GM23248 (cell line): Measurements from ENCODE around the gene ANGEL2. TPM values are rescaled to one million over a fixed set of nuclear protein-coding genes. Genes with fewer than 3 reads are reported as not detected.

Source experiments
- DNase-seq: peaks from one replicate; pipeline ENCODE4 v3.0.0-alpha.2; 2015
- H2AFZ ChIP-seq: fragments of 200-600 bp; sonication (generic); 2 replicates; pipeline ENCODE4 v1.6.1; 2016; ENCODE audit warnings: antibody characterized with exemption
- H3F3A ChIP-seq: fragments of 200-600 bp; sonication (generic); 2 replicates; pipeline ENCODE4 v1.6.1; 2016; ENCODE audit warnings: mild to moderate bottlenecking, antibody characterized with exemption, mixed run types; ENCODE audit not compliant: insufficient read depth
- H3K27ac ChIP-seq: fragments of 200-600 bp; sonication (generic); 2 replicates; pipeline ENCODE4 v1.5.1; 2016; ENCODE audit warnings: mild to moderate bottlenecking
- H3K27me3 ChIP-seq: fragments of 200-600 bp; sonication (generic); replicated peaks from 2 replicates; pipeline ENCODE4 v1.6.1; 2016; ENCODE audit warnings: mild to moderate bottlenecking; ENCODE audit not compliant: insufficient read depth
- H3K36me3 ChIP-seq: fragments of 200-600 bp; sonication (generic); 2 replicates; pipeline ENCODE4 v1.6.1; 2016; ENCODE audit warnings: low read depth, mild to moderate bottlenecking
- H3K4me1 ChIP-seq: fragments of 200-600 bp; sonication (generic); 2 replicates; pipeline ENCODE4 v1.6.1; 2016; ENCODE audit warnings: mild to moderate bottlenecking; ENCODE audit not compliant: insufficient read depth
- H3K4me2 ChIP-seq: fragments of 200-600 bp; sonication (generic); one replicate; pipeline ENCODE4 v1.6.1; 2016; ENCODE audit warnings: mild to moderate bottlenecking; ENCODE audit not compliant: unreplicated experiment
- H3K4me3 ChIP-seq: fragments of 200-600 bp; sonication (generic); 2 replicates; pipeline ENCODE4 v1.5.1; 2016; ENCODE audit warnings: mild to moderate bottlenecking
- H3K79me2 ChIP-seq: fragments of 200-600 bp; sonication (generic); 2 replicates; pipeline ENCODE4 v1.6.1; 2016; ENCODE audit warnings: mild to moderate bottlenecking; ENCODE audit not compliant: insufficient read depth
- H3K9ac ChIP-seq: fragments of 200-600 bp; sonication (generic); 2 replicates; pipeline ENCODE4 v1.6.1; 2016; ENCODE audit warnings: mild to moderate bottlenecking
- H3K9me2 ChIP-seq: fragments of 200-600 bp; sonication (generic); 2 replicates; pipeline ENCODE4 v1.6.1; 2016; ENCODE audit warnings: mixed run types, mild to moderate bottlenecking, moderate library complexity; ENCODE audit not compliant: insufficient read depth
- H3K9me3 ChIP-seq: fragments of 200-600 bp; sonication (generic); one replicate; pipeline ENCODE4 v1.6.1; 2017; ENCODE audit warnings: low read depth
- H4K20me1 ChIP-seq: fragments of 200-600 bp; sonication (generic); 2 replicates; pipeline ENCODE4 v1.6.0; 2016; ENCODE audit not compliant: insufficient read depth
- EZH2 ChIP-seq: fragments of 200-600 bp; sonication (generic); IDR thresholded peaks from 2 replicates; pipeline ENCODE4 v1.6.1; 2018; ENCODE audit warnings: antibody characterized with exemption, mild to moderate bottlenecking; ENCODE audit not compliant: insufficient read depth, poor library complexity, severe bottlenecking
- EZH2phosphoT487 ChIP-seq: fragments of 200-600 bp; sonication (generic); IDR thresholded peaks from 2 replicates; pipeline ENCODE4 v1.6.1; 2018; ENCODE audit warnings: antibody characterized with exemption, moderate library complexity, mild to moderate bottlenecking, low read depth; ENCODE audit not compliant: insufficient read depth
- WGBS, 2 experiments: methylation state at CpG; one replicate each; pipeline ENCODE4 v1.1.6; 2015 to 2017; ENCODE audit warnings: low lambda C conversion rate in 2 of 2, low coverage in 1 of 2; ENCODE audit errors: missing lambda C conversion rate in 2 of 2; 5-methylcytosine and 5-hydroxymethylcytosine counted together
- in situ Hi-C: fragments of 300-500 bp; cut with MboI; formaldehyde crosslinking; loops from 2 replicates; pipeline ENCODE4 v1.15.0; 2020
- polyA plus RNA-seq: library from polyadenylated mRNA; unstranded; fragments of >200 nt; fragmentation: Nextera tagmentation; extraction: Ambion mirVana; gene quantifications from 2 replicates; pipeline ENCODE4 v1.2.1, GENCODE V29; 2016
- total RNA-seq: library from RNA; depleted of rRNA; stranded (reverse); fragments of >200 nt; shearing (Covaris generic); gene quantifications from 2 replicates; pipeline ENCODE4 v1.2.3, GENCODE V29; 2014

The ANGEL2 gene
- total and polyA plus RNA-seq, 2 experiments from 2014 or later, result 19.7 to 28.5 TPM

GRCh38 chr1:213053455-213053854, 37.8 kb upstream of the ANGEL2 start:
- no peaks in the 10 kb centered on the region for H3K9me2 ChIP-seq
- H2AFZ ChIP-seq, result no peak overlapping the region
- H3F3A ChIP-seq, result peaks cover 12% of the 10 kb centered on the region
- TF ChIP-seq EZH2, result no peak
- no peak for TF ChIP-seq EZH2phosphoT487
- peaks cover 68% of the 10 kb centered on the region for H3K79me2 ChIP-seq
- H3K4me2 ChIP-seq, result no peak overlapping the region
- no peak overlapping the region for H3K9ac ChIP-seq
- H3K4me1 ChIP-seq, result peaks cover 12% of the 10 kb centered on the region
- H4K20me1 ChIP-seq, result peaks cover 6% of the 10 kb centered on the region; the same call in 1 of the 2 replicates
- no peak overlapping the region for H3K4me3 ChIP-seq
- no peaks in the 10 kb centered on the region for H3K27me3 ChIP-seq
- H3K36me3 ChIP-seq, result no peaks in the 10 kb centered on the region
- H3K27ac ChIP-seq, result no peak overlapping the region
- in situ Hi-C loops, result no loop called here
- no peak for DNase-seq
- no peaks in the 10 kb centered on the region for H3K9me3 ChIP-seq

DNA sequence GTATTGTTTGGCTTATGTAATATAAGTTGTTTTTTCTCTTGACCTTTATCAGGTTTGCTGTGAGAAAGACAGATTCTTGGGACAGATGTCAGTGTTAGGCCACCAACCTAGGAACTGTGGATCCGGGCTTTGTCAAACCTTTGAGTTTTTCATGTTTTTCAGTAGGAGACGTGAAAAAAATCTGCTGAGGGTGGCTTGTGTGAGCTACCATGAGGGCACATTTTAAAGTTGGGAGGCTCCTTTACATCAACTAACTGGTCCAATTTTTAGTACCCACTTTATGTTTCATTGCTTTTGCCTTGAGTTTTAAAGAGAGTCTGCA, 36.2 kb upstream of the ANGEL2 start:
- Histone ChIP-seq H3K9ac (peak overlapping the region; percentile 88), H3K79me2 (peaks cover 52% of the 10 kb centered on the region), H3K27me3 (no peaks in the 10 kb centered on the region), H2AFZ (peak overlapping the region; percentile 97), H3F3A (peaks cover 12% of the 10 kb centered on the region), H3K9me3 (no peaks in the 10 kb centered on the region), H3K27ac (peak overlapping the region; percentile 85), H3K9me2 (no peaks in the 10 kb centered on the region), H3K4me2 (peak overlapping the region; percentile 96), H3K4me1 (peaks cover 12% of the 10 kb centered on the region), H4K20me1 (peaks cover 2% of the 10 kb centered on the region; the same call in 1 of the 2 replicates), H3K4me3 (peak overlapping the region; percentile 97), H3K36me3 (no peaks in the 10 kb centered on the region)
- DNase-seq, result no peak
- 14 to 19% methylated on average over 2 of the region's 2 CpGs for WGBS, 2 experiments
- TF ChIP-seq EZH2phosphoT487, result no peak
- TF ChIP-seq EZH2, result no peak
- in situ Hi-C loops, result no loop called here

DNA sequence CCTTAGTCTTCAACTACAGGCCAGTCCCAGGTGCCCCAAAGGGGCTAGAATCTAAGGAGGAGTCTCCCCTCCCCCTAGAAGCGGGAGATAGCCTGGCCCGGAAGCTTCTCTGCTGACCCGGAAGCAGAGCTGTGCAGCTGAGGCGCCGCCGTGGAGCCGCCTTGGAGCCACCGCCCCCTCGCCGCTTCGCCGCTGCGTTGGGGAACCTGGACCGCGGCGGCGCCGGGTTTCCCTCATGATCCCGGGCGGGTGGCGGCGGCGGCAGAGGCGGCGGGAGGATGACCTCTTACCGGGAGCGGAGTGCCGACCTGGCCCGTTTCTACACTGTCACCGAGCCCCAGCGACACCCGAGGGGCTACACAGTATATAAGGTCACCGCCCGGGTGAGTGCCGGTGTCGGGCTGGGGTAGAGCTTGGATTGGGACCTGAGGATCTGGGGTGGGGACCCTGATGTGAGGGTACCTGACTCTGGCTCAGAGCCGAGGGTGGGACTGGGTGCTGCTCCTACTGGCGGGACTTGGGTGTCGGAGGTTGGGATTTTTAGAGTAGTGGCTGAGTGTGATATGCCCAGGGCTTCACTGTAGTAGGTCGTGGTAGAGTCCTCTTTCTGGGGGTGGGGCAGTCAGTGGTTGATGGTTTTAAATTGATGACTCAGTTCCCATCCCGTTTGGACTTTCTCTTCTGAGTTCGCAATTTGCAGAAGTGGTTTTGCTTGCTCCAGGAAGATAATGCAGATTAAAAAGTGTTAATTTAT, 35.6 kb upstream of the ANGEL2 start, which contains the start of gene RPS6KC1:
Gene RPS6KC1, plus strand, starts transcription at position 115 of the 754 bp plus-strand sequence. Its CDS starts 164 bp downstream, at position 279.
- peaks cover 12% of the 10 kb centered on the region for H3K4me1 ChIP-seq
- peak; percentile 96 for DNase-seq
- in situ Hi-C loops, result no loop called here
- H2AFZ ChIP-seq, result peak within 1 kb of the TSS; percentile 97
- H4K20me1 ChIP-seq, result no peaks in the 10 kb centered on the region
- peak within 1 kb of the TSS; percentile 97 for H3K4me3 ChIP-seq
- no peaks in the 10 kb centered on the region for H3K36me3 ChIP-seq
- H3K27me3 ChIP-seq, result no peaks in the 10 kb centered on the region
- H3K9me2 ChIP-seq, result no peaks in the 10 kb centered on the region
- peaks cover 12% of the 10 kb centered on the region for H3F3A ChIP-seq
- peaks cover 47% of the 10 kb centered on the region for H3K79me2 ChIP-seq
- 0 to 2% methylated on average over 32 to 42 of the region's 42 CpGs for WGBS, 2 experiments
- H3K9me3 ChIP-seq, result no peaks in the 10 kb centered on the region
- peak within 1 kb of the TSS; percentile 96 for H3K4me2 ChIP-seq
- peak within 1 kb of the TSS; percentile 85 for H3K27ac ChIP-seq
- TF ChIP-seq EZH2phosphoT487 (no peak), EZH2 (no peak)
- peak within 1 kb of the TSS; percentile 88 for H3K9ac ChIP-seq

DNA sequence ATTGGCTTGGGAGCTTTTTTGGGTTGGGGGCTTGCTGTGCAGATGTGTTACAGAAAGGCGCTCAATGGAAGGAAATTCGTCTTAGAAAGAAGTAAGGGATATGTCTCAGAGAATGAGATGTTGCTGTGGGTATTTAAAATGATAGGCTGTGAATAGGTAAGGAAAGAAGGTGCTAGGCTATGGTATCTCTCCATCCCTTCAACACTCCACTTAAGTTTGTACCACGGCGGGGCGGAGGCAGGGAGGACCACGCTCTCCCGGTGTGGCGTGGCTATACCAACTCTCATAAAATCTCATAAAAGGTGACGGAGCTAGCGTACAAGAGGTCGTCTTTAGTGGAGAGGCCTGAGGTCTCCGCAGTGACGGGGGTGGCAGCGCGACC, 35.1 kb upstream of the ANGEL2 start:
- no peaks in the 10 kb centered on the region for H3K27me3 ChIP-seq
- TF ChIP-seq EZH2phosphoT487 (no peak), EZH2 (no peak)
- no peaks in the 10 kb centered on the region for H3K9me2 ChIP-seq
- in situ Hi-C loops, result no loop called here
- no peak for DNase-seq
- H3K4me2 ChIP-seq, result peak overlapping the region; percentile 96
- peak overlapping the region; percentile 85 for H3K27ac ChIP-seq
- peaks cover 41% of the 10 kb centered on the region for H3K79me2 ChIP-seq
- peaks cover 12% of the 10 kb centered on the region for H3K4me1 ChIP-seq
- H3K36me3 ChIP-seq, result no peaks in the 10 kb centered on the region
- no peaks in the 10 kb centered on the region for H4K20me1 ChIP-seq
- H3K4me3 ChIP-seq, result peak overlapping the region; percentile 97
- H3K9ac ChIP-seq, result peak overlapping the region; percentile 88
- peaks cover 12% of the 10 kb centered on the region for H3F3A ChIP-seq
- 9 to 12% methylated on average over 15 of the region's 15 CpGs for WGBS, 2 experiments
- no peaks in the 10 kb centered on the region for H3K9me3 ChIP-seq
- H2AFZ ChIP-seq, result peak overlapping the region; percentile 97
